ENCODE measurements around the gene CCNI2. TPM values are rescaled to one million over a fixed set of nuclear protein-coding genes. Genes with fewer than 3 reads are reported as not detected.

CCNI2 gene
- total and polyA plus RNA-seq, 2 donors (not counting 1 experiment from before 2014, with no cell fraction given) = not detected

DNA sequence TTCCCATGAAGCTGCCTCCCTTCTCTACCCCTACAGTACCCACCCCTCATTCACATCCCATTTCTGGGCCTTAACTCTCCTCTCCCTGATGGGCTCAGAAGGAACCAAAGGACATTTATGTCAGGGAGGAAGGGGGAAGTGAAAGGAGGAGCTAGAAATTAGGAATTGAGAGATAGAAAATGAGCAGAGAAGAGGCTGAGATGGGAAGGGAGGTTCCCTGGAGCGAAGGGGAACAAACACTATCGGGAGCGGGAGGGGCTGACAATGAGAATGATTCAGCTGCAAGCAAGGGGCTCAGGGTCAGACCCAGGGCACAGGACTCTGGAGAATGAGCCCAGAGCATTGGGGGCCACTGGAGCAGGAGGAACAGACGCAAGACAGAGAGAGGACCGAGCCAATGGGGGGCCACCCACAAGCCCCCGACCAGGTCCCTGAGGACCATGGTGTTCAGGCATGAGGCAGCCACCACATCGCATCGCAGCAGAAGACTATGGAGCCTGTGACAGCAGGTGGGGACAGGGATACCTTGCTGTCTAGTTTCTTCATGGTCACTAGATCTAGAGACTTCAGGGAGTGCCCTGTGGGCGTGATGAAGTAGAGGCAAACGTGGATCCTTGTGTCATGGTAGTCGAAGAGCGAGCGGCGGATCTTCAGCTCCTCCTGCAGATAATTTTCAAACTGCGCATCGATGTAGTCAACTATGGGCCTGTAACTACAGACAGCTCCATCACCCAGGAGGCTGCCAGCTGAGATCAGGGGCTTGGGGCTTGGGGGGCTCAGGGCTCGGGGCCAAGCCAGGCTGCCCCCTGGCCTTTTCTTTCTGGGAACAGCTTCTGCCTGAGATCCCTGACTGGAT is 16.2 kb downstream of the CCNI2 start:
- Histone ChIP-seq H2AFZ (ENCODE audit: low read length) (no peak overlapping the region), H3K27me3 (ENCODE audit: control insufficient read depth, insufficient read depth, low read length) (no peaks in the 10 kb centered on the region), H3K27ac (ENCODE audit: insufficient read depth, low read length) (no peak overlapping the region), H3K9me3 (ENCODE audit: control insufficient read depth, insufficient read depth, low read depth, low read length) (no peaks in the 10 kb centered on the region), H3K79me2 (ENCODE audit: control insufficient read depth, insufficient read depth, low read length) (peaks cover 23% of the 10 kb centered on the region), H3K9ac (ENCODE audit: insufficient read depth, low read length) (no peak overlapping the region), H3K4me2 (ENCODE audit: extremely low read depth, insufficient read depth, low read length) (no peak overlapping the region), H3K4me1 (ENCODE audit: control insufficient read depth, extremely low read depth, insufficient read depth, low read length) (peaks cover 14% of the 10 kb centered on the region), H3K36me3 (ENCODE audit: control insufficient read depth, insufficient read depth, low read length) (peaks cover 28% of the 10 kb centered on the region), H4K20me1 (ENCODE audit: control insufficient read depth, extremely low read depth, insufficient read depth, low read length) (no peaks in the 10 kb centered on the region), H3K4me3 (replicated peaks in 1 of 4; ENCODE audit: control extremely low read depth in 1 of 4, insufficient read depth in 1 of 4, low read depth in 3 of 4, low read length in 4 of 4) (no peak overlapping the region)
- DNase-seq (ENCODE audit: low read depth in 2 of 2) = no peak
- TF ChIP-seq, protein P1, sequence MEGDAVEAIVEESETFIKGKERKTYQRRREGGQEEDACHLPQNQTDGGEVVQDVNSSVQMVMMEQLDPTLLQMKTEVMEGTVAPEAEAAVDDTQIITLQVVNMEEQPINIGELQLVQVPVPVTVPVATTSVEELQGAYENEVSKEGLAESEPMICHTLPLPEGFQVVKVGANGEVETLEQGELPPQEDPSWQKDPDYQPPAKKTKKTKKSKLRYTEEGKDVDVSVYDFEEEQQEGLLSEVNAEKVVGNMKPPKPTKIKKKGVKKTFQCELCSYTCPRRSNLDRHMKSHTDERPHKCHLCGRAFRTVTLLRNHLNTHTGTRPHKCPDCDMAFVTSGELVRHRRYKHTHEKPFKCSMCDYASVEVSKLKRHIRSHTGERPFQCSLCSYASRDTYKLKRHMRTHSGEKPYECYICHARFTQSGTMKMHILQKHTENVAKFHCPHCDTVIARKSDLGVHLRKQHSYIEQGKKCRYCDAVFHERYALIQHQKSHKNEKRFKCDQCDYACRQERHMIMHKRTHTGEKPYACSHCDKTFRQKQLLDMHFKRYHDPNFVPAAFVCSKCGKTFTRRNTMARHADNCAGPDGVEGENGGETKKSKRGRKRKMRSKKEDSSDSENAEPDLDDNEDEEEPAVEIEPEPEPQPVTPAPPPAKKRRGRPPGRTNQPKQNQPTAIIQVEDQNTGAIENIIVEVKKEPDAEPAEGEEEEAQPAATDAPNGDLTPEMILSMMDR (conservative IDR thresholded peaks at IDR 0.05 in 1 of 2, IDR thresholded peaks at IDR 0.05 in 1 of 2; ENCODE audit: low read depth in 1 of 2, low read length in 2 of 2) = no peak
- TF ChIP-seq EZH2 (IDR thresholded peaks at IDR 0.05; ENCODE audit: low read length, missing control alignments) = no peak

DNA sequence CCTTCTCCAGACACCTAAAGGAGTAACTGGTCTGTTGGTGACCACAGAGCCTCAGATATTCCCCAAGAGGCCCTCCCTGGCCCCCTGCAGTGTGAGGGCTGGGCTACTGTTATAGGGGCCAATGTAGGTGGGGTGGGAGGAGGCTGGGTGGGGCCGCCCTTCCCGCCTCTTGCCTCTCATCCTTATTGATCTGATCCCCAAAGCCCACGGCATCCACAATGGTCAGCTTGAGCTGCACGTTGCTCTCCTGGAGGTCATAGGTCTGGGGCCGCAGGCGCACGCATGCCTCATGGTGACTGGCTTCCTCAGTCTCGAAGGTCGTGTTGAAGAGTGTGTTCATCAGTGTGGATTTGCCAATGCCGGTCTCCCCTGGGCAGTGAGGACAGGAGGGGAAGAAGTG is 16.8 kb downstream of the CCNI2 start:
- Histone ChIP-seq H4K20me1 (ENCODE audit: control insufficient read depth, extremely low read depth, insufficient read depth, low read length) (no peaks in the 10 kb centered on the region), H3K4me1 (ENCODE audit: control insufficient read depth, extremely low read depth, insufficient read depth, low read length) (peaks cover 17% of the 10 kb centered on the region), H3K4me2 (ENCODE audit: extremely low read depth, insufficient read depth, low read length) (no peak overlapping the region), H2AFZ (ENCODE audit: low read length) (no peak overlapping the region), H3K36me3 (ENCODE audit: control insufficient read depth, insufficient read depth, low read length) (peaks cover 27% of the 10 kb centered on the region), H3K79me2 (ENCODE audit: control insufficient read depth, insufficient read depth, low read length) (peaks cover 29% of the 10 kb centered on the region), H3K4me3 (replicated peaks in 1 of 4; ENCODE audit: control extremely low read depth in 1 of 4, insufficient read depth in 1 of 4, low read depth in 3 of 4, low read length in 4 of 4) (no peak overlapping the region), H3K9me3 (ENCODE audit: control insufficient read depth, insufficient read depth, low read depth, low read length) (no peaks in the 10 kb centered on the region), H3K27ac (ENCODE audit: insufficient read depth, low read length) (no peak overlapping the region), H3K9ac (ENCODE audit: insufficient read depth, low read length) (no peak overlapping the region), H3K27me3 (ENCODE audit: control insufficient read depth, insufficient read depth, low read length) (no peaks in the 10 kb centered on the region)
- TF ChIP-seq, protein P1 (conservative IDR thresholded peaks at IDR 0.05 in 1 of 2, IDR thresholded peaks at IDR 0.05 in 1 of 2; ENCODE audit: low read depth in 1 of 2, low read length in 2 of 2) = no peak
- TF ChIP-seq EZH2 (IDR thresholded peaks at IDR 0.05; ENCODE audit: low read length, missing control alignments) = no peak
- DNase-seq (ENCODE audit: low read depth in 2 of 2) = no peak

DNA sequence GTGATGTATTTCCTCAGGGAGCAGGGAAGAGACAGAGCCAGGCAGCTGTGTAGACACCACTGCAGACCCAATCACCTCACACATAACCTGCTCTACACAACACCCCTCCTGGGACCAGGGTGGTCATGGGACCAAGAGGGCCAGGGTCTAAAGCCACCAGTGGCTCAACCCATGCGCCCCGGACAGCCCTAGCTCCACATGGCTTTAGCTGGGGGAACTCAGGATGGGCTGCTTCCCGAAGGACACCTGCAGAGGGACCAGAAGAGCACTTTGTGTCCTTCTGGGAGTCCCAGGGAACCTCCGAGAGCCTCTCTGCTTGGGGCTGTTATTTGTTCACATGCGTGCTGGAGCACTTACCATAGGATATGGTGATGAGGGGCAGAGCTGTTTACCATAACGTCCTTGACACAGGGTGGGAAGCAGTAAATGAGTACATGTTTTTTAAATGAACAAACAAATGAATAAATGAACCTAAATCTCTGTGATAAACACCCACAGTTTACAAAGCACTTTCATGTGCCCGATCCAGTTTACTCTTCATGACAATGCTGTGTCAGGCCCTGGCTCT is 17.5 kb downstream of the CCNI2 start:
- H3K4me1 ChIP-seq (ENCODE audit: control insufficient read depth, extremely low read depth, insufficient read depth, low read length) = peaks cover 17% of the 10 kb centered on the region
- H3K27me3 ChIP-seq (ENCODE audit: control insufficient read depth, insufficient read depth, low read length) = no peaks in the 10 kb centered on the region
- H3K36me3 ChIP-seq (ENCODE audit: control insufficient read depth, insufficient read depth, low read length) = peaks cover 24% of the 10 kb centered on the region
- no peak overlapping the region for H3K27ac ChIP-seq (ENCODE audit: insufficient read depth, low read length)
- H3K9ac ChIP-seq (ENCODE audit: insufficient read depth, low read length) = no peak overlapping the region
- H3K4me3 ChIP-seq (replicated peaks in 1 of 4; ENCODE audit: control extremely low read depth in 1 of 4, insufficient read depth in 1 of 4, low read depth in 3 of 4, low read length in 4 of 4) = no peak overlapping the region
- TF ChIP-seq EZH2 (IDR thresholded peaks at IDR 0.05; ENCODE audit: low read length, missing control alignments) = no peak
- TF ChIP-seq, protein P1 (conservative IDR thresholded peaks at IDR 0.05 in 1 of 2, IDR thresholded peaks at IDR 0.05 in 1 of 2; ENCODE audit: low read depth in 1 of 2, low read length in 2 of 2) = no peak
- H3K79me2 ChIP-seq (ENCODE audit: control insufficient read depth, insufficient read depth, low read length) = peaks cover 36% of the 10 kb centered on the region
- H3K9me3 ChIP-seq (ENCODE audit: control insufficient read depth, insufficient read depth, low read depth, low read length) = no peaks in the 10 kb centered on the region
- H4K20me1 ChIP-seq (ENCODE audit: control insufficient read depth, extremely low read depth, insufficient read depth, low read length) = no peaks in the 10 kb centered on the region
- H2AFZ ChIP-seq (ENCODE audit: low read length) = no peak overlapping the region
- no peak overlapping the region for H3K4me2 ChIP-seq (ENCODE audit: extremely low read depth, insufficient read depth, low read length)
- no peak for DNase-seq (ENCODE audit: low read depth in 2 of 2)
